Measurements from ENCODE around the gene ZNF48.
A peak's percentile ranks its signal among the peaks of the same experiment; 100 is the strongest.

Gene ZNF48

GRCh38 chr16:30407102-30407803, 12.0 kb downstream of the ZNF48 start, which contains the start of gene ZNF771:
Gene ZNF771, plus strand, starts transcription at chr16:30407606. Its CDS starts 448 bp downstream, at chr16:30408054.
- ATAC-seq (peak; percentile 89), DNase-seq (peak; percentile 90)
- H3K4me1 Mint-ChIP-seq, result peaks cover 28% of the 10 kb centered on the region
- peak within 1 kb of the TSS; percentile 88 to 93 for H3K4me3 Mint-ChIP-seq
- no peaks in the 10 kb centered on the region for H3K9me3 Mint-ChIP-seq
- peaks cover 7% of the 10 kb centered on the region for H3K27me3 Mint-ChIP-seq
- peak within 1 kb of the TSS; percentile 95 to 98 for H3K27ac Mint-ChIP-seq

GRCh38 chr16:30407804-30408534, 12.7 kb downstream of the ZNF48 start:
- Mint-ChIP-seq H3K27me3 (peaks cover 6% of the 10 kb centered on the region), H3K4me3 (peak overlapping the region; percentile 88 to 93), H3K27ac (peak overlapping the region; percentile 64 to 78), H3K4me1 (peaks cover 31% of the 10 kb centered on the region), H3K9me3 (no peaks in the 10 kb centered on the region)
- ATAC-seq (no peak), DNase-seq (no peak)

GRCh38 chr16:30409125-30410060, 14.2 kb downstream of the ZNF48 start:
- peak; percentile 67 for ATAC-seq
- Mint-ChIP-seq H3K4me3 (peak overlapping the region; percentile 62 to 93), H3K27me3 (no peaks in the 10 kb centered on the region), H3K27ac (peak overlapping the region in 1 of 2 donors; percentile 36), H3K9me3 (no peaks in the 10 kb centered on the region), H3K4me1 (peaks cover 37% of the 10 kb centered on the region)
- peak; percentile 90 to 91 for DNase-seq

GRCh38 chr16:30413112-30413806, 18.0 kb downstream of the ZNF48 start:
- peaks cover 58% of the 10 kb centered on the region for H3K4me1 Mint-ChIP-seq
- ATAC-seq, result no peak
- H3K27me3 Mint-ChIP-seq, result no peaks in the 10 kb centered on the region
- peak overlapping the region in 1 of 2 donors; percentile 65 for H3K27ac Mint-ChIP-seq
- no peaks in the 10 kb centered on the region for H3K9me3 Mint-ChIP-seq
- H3K4me3 Mint-ChIP-seq, result no peak overlapping the region
- DNase-seq, result no peak

GRCh38 chr16:30414159-30414558, 18.9 kb downstream of the ZNF48 start:
- Mint-ChIP-seq H3K27ac (no peak overlapping the region), H3K27me3 (no peaks in the 10 kb centered on the region), H3K9me3 (no peaks in the 10 kb centered on the region), H3K4me1 (peaks cover 58% of the 10 kb centered on the region), H3K4me3 (no peak overlapping the region)
- ATAC-seq (no peak), DNase-seq (no peak)

GRCh38 chr16:30416047-30416603, 20.9 kb downstream of the ZNF48 start:
- Mint-ChIP-seq H3K4me1 (peaks cover 51% of the 10 kb centered on the region), H3K27ac (no peak overlapping the region), H3K27me3 (no peaks in the 10 kb centered on the region), H3K9me3 (no peaks in the 10 kb centered on the region), H3K4me3 (no peak overlapping the region)
- ATAC-seq (no peak), DNase-seq (no peak)

- Mint-ChIP-seq H3K4me3 (peak overlapping the region; percentile 11 to 65), H3K27me3 (no peaks in the 10 kb centered on the region)
Measured at GRCh38 chr16:30416624-30417528, 21.7 kb downstream of the ZNF48 start.

GRCh38 chr16:30417529-30418349, 22.5 kb downstream of the ZNF48 start:
- Mint-ChIP-seq H3K27me3 (no peaks in the 10 kb centered on the region), H3K27ac (no peak overlapping the region), H3K4me1 (peaks cover 41% of the 10 kb centered on the region), H3K4me3 (peak overlapping the region; percentile 56 to 74), H3K9me3 (no peaks in the 10 kb centered on the region)
- ATAC-seq (peak; percentile 96), DNase-seq (peak; percentile 87 to 92)

More at GRCh38 chr16:30416624-30417528, 21.7 kb downstream of the ZNF48 start:
- Mint-ChIP-seq H3K27ac (no peak overlapping the region), H3K4me1 (peaks cover 48% of the 10 kb centered on the region), H3K9me3 (no peaks in the 10 kb centered on the region)
- ATAC-seq, result no peak
- DNase-seq, result no peak

- H3K4me3 Mint-ChIP-seq, result peak overlapping the region; percentile 27 to 74
- ATAC-seq (no peak), DNase-seq (no peak)
- no peaks in the 10 kb centered on the region for H3K27me3 Mint-ChIP-seq
- no peaks in the 10 kb centered on the region for H3K9me3 Mint-ChIP-seq
- H3K27ac Mint-ChIP-seq, result peak overlapping the region in 1 of 2 donors; percentile 26
- peaks cover 38% of the 10 kb centered on the region for H3K4me1 Mint-ChIP-seq
Measured at GRCh38 chr16:30418350-30419181, 23.3 kb downstream of the ZNF48 start.

- no peak for DNase-seq
- Mint-ChIP-seq H3K4me3 (no peak overlapping the region), H3K9me3 (no peaks in the 10 kb centered on the region), H3K27ac (peak overlapping the region in 1 of 2 donors; percentile 29), H3K4me1 (peaks cover 29% of the 10 kb centered on the region), H3K27me3 (no peaks in the 10 kb centered on the region)
- no peak for ATAC-seq
Measured at GRCh38 chr16:30421010-30421409, 25.8 kb downstream of the ZNF48 start.

- Mint-ChIP-seq H3K9me3 (no peaks in the 10 kb centered on the region), H3K4me1 (peaks cover 11% of the 10 kb centered on the region), H3K4me3 (no peak overlapping the region), H3K27me3 (no peaks in the 10 kb centered on the region), H3K27ac (peak overlapping the region; percentile 0 to 48)
- ATAC-seq (no peak), DNase-seq (no peak)
Measured at GRCh38 chr16:30428055-30428454, 32.8 kb downstream of the ZNF48 start.

- no peak overlapping the region for H3K4me3 Mint-ChIP-seq
- peaks cover 18% of the 10 kb centered on the region for H3K4me1 Mint-ChIP-seq
- no peak overlapping the region for H3K27ac Mint-ChIP-seq
- H3K9me3 Mint-ChIP-seq, result no peaks in the 10 kb centered on the region
- DNase-seq (no peak), ATAC-seq (no peak)
- no peaks in the 10 kb centered on the region for H3K27me3 Mint-ChIP-seq
Measured at GRCh38 chr16:30429418-30429677, 34.1 kb downstream of the ZNF48 start.

Measured in stimulated activated naive CD8-positive, alpha-beta T cell treated with anti-CD3 and anti-CD28 coated beads, Interleukin-15, amount 100 ng/mL, for 72 hours (primary cell).